Endothelial cell of umbilical vein (primary cell): ENCODE results near the gene DDR2. TPM values are rescaled to one million over a fixed set of nuclear protein-coding genes. Genes with fewer than 3 reads are reported as not detected.

Experiments
- BruUV-seq: library from RNA; stranded (reverse); fragments of 400-500 nt; replicated peaks from 2 replicates; lab custom pipeline; 2021; lab: Mats Ljungman, UMichigan
- CTCF ChIA-PET: fragments of 300-600, 350-600 bp; sonication (Branson Sonifier 250); formaldehyde crosslinking; loops from one replicate; lab custom pipeline; 2021; ENCODE audit warnings: antibody characterized with exemption, inconsistent platforms; lab: Charles Lee
- POLR2A ChIA-PET: fragments of 300-600, 350-600 bp; sonication (Branson Sonifier 250); formaldehyde crosslinking; loops from one replicate; lab custom pipeline; 2021; ENCODE audit warnings: antibody characterized with exemption, inconsistent platforms; lab: Charles Lee
- DNase-seq: peaks from one replicate; pipeline ENCODE4 v3.0.0-alpha.2; 2011; ENCODE audit warnings: low read depth, low spot score
- FAIRE-seq: peaks from 2 replicates; lab custom pipeline; 2011; peaks lifted over from hg19 to GRCh38; lab: Jason Lieb, UNC
- H2AFZ ChIP-seq: 2 replicates; pipeline ENCODE4 v1.6.0; 2012; ENCODE audit warnings: low read depth, low read length, control low read depth, inconsistent platforms
- H3K27ac ChIP-seq: 2 replicates; pipeline ENCODE4 v1.5.1; 2011; ENCODE audit warnings: low read depth, mild to moderate bottlenecking, control low read depth, low read length, moderate library complexity; ENCODE audit not compliant: insufficient read depth
- H3K27me3 ChIP-seq, 2 experiments: 2 replicates each; pipeline versions ENCODE4 v1.6.0 to v1.6.1; 2011; ENCODE audit warnings: low read length in 2 of 2, mixed read lengths in 1 of 2; ENCODE audit not compliant: control insufficient read depth in 2 of 2, insufficient read depth in 2 of 2
- H3K36me3 ChIP-seq, 2 experiments: 2 replicates in 1 of 2; 3 replicates in 1 of 2; pipeline ENCODE4 v1.5.1; 2011; ENCODE audit warnings: low read length in 2 of 2, mild to moderate bottlenecking in 1 of 2, moderate library complexity in 1 of 2; ENCODE audit not compliant: control insufficient read depth in 2 of 2, insufficient read depth in 2 of 2; ENCODE audit errors: extremely low read depth in 1 of 2
- H3K4me1 ChIP-seq: 3 replicates; pipeline ENCODE4 v1.5.1; 2011; ENCODE audit warnings: mild to moderate bottlenecking, low read length; ENCODE audit not compliant: control insufficient read depth, insufficient read depth; ENCODE audit errors: extremely low read depth
- H3K4me2 ChIP-seq: 2 replicates; pipeline ENCODE4 v1.6.1; 2011; ENCODE audit warnings: low read length, control low read depth, mixed read lengths; ENCODE audit not compliant: insufficient read depth
- H3K4me3 ChIP-seq, 3 experiments: fragments of 200-600 bp in 1 of 3; sonication (generic), shearing (Covaris generic) in 1 of 3; replicated peaks in 1 of 3; 2 replicates each; pipeline ENCODE4 v1.5.1; 2011 to 2016; ENCODE audit warnings: control low read depth in 3 of 3, low read length in 3 of 3, mild to moderate bottlenecking in 2 of 3, inconsistent platforms in 1 of 3, low read depth in 1 of 3, moderate library complexity in 1 of 3; ENCODE audit not compliant: insufficient read depth in 1 of 3
- H3K79me2 ChIP-seq: 2 replicates; pipeline ENCODE4 v1.6.0; 2012; ENCODE audit warnings: low read length, inconsistent platforms; ENCODE audit not compliant: control insufficient read depth, insufficient read depth
- H3K9ac ChIP-seq: replicated peaks from 2 replicates; pipeline ENCODE3; 2011; ENCODE audit warnings: low read length, control low read depth; ENCODE audit not compliant: insufficient read depth; ENCODE audit errors: extremely low read depth
- H3K9me1 ChIP-seq: replicated peaks from 3 replicates; pipeline ENCODE4 v1.6.0; 2011; ENCODE audit warnings: mild to moderate bottlenecking, low read length; ENCODE audit not compliant: control insufficient read depth, insufficient read depth; ENCODE audit errors: extremely low read depth
- H3K9me3 ChIP-seq: replicated peaks from 2 replicates; pipeline ENCODE4 v1.5.1; 2012; ENCODE audit warnings: low read length, inconsistent platforms; ENCODE audit not compliant: control insufficient read depth, insufficient read depth
- H4K20me1 ChIP-seq: replicated peaks from 2 replicates; pipeline ENCODE3; 2011; ENCODE audit warnings: mild to moderate bottlenecking, low read length; ENCODE audit not compliant: control insufficient read depth, insufficient read depth; ENCODE audit errors: extremely low read depth
- CTCF ChIP-seq, 2 donors: IDR thresholded peaks; 1 replicate in 1 of 2; 2 replicates in 1 of 2; pipeline ENCODE4 v1.5.1; 2011; ENCODE audit warnings: low read length in 2 of 2, mild to moderate bottlenecking in 2 of 2, moderate library complexity in 2 of 2, control low read depth in 1 of 2, inconsistent platforms in 1 of 2, low read depth in 1 of 2; ENCODE audit not compliant: insufficient read depth in 1 of 2; ENCODE audit errors: extremely low read depth in 1 of 2
- EZH2 ChIP-seq: IDR thresholded peaks from 2 replicates; pipeline ENCODE4 v1.6.1; 2012; ENCODE audit warnings: borderline replicate concordance, low read depth, mild to moderate bottlenecking, moderate library complexity, low read length, inconsistent platforms; ENCODE audit not compliant: severe bottlenecking
- FOS ChIP-seq: IDR thresholded peaks from 2 replicates; pipeline ENCODE4 v1.6.1; 2011; ENCODE audit warnings: mild to moderate bottlenecking, low read length, moderate library complexity, borderline replicate concordance; ENCODE audit not compliant: insufficient read depth
- GATA2 ChIP-seq: IDR thresholded peaks from 2 replicates; pipeline ENCODE4 v1.7.0; 2011; ENCODE audit warnings: low read depth, mild to moderate bottlenecking, moderate library complexity, mixed read lengths, low read length; ENCODE audit not compliant: insufficient read length, insufficient read depth
- JUN ChIP-seq: IDR thresholded peaks from 2 replicates; pipeline ENCODE4 v1.6.1; 2011; ENCODE audit warnings: borderline replicate concordance, low read depth; ENCODE audit not compliant: insufficient read length, insufficient read depth
- MAX ChIP-seq: IDR thresholded peaks from 2 replicates; pipeline ENCODE4 v1.6.1; 2011; ENCODE audit not compliant: insufficient read depth, insufficient read length
- MYC ChIP-seq: IDR thresholded peaks from one replicate; pipeline ENCODE4 v1.6.1; 2011; ENCODE audit warnings: mild to moderate bottlenecking, low read depth, low read length
- POLR2A ChIP-seq: IDR thresholded peaks from 2 replicates; pipeline ENCODE4 v1.6.1; 2012; ENCODE audit warnings: low read depth, mild to moderate bottlenecking, control low read depth, low read length
- POLR2AphosphoS5 ChIP-seq: IDR thresholded peaks from 2 replicates; pipeline ENCODE4 v1.6.1; 2012; ENCODE audit warnings: low read depth, mild to moderate bottlenecking, control low read depth, low read length, moderate library complexity; ENCODE audit not compliant: insufficient read depth
- dilution Hi-C: fragments of 300-500 bp; cut with MboI; formaldehyde crosslinking; loops from one replicate; pipeline ENCODE4 v1.15.0; 2019; ENCODE audit warnings: low sequenced_read_pairs; ENCODE audit not compliant: extremely low pct_ligation_motif_present
- intact Hi-C: fragments of 100-400 bp; cut with micrococcal nuclease; formaldehyde crosslinking; loops from one replicate; pipeline ENCODE4 v1.10.0; 2022
- polyA plus RNA-seq, 4 experiments: library from polyadenylated mRNA; depleted of rRNA in 3 of 4; stranded (reverse) in 3 of 4; unstranded in 1 of 4; fragments of >200 nt; gene quantifications; 2 replicates each; pipeline versions ENCODE4 v1.2.1 to v1.2.3, GENCODE V29; 2011 to 2012; ENCODE audit warnings: missing spikeins in 1 of 4
- total RNA-seq: library from RNA; stranded (reverse); gene quantifications from 2 replicates; pipeline ENCODE4 v1.2.3, GENCODE V29; 2021

The DDR2 gene
- total and polyA plus RNA-seq, 2 donors (not counting 3 experiments of a cell fraction or from before 2014, with no cell fraction given): 27.8 to 30.8 TPM

- dilution Hi-C loops (no loop called here), intact Hi-C loops (no loop called here)
- ChIA-PET CTCF (interaction anchor here (1.1 to 2.8 kb wide), 6 partner anchors 8 to 87 kb away, joined by 3 to 9 read pairs (median 4); no protein-coding TSS in a partner anchor), POLR2A (no interaction called here)
- Histone ChIP-seq H3K9me1 (no peaks in the 10 kb centered on the region), H3K27ac (no peak overlapping the region), H4K20me1 (no peaks in the 10 kb centered on the region), H3K79me2 (peaks cover 2% of the 10 kb centered on the region), H3K4me3 (no peak overlapping the region), H2AFZ (no peak overlapping the region), H3K4me1 (peaks cover 7% of the 10 kb centered on the region), H3K9me3 (no peaks in the 10 kb centered on the region), H3K9ac (no peak overlapping the region), H3K36me3 (peaks cover 0 to 2% of the 10 kb centered on the region in 2 experiments), H3K4me2 (no peak overlapping the region), H3K27me3 (no peaks in the 10 kb centered on the region)
- DNase-seq (no peak), FAIRE-seq (no peak)
- TF ChIP-seq FOS (no peak), CTCF (IDR thresholded peaks at IDR 0.05; ENCODE audit: extremely low read depth in 1 of 2, insufficient read depth in 1 of 2, low read depth in 1 of 2, low read length in 2 of 2) (no peak), POLR2AphosphoS5 (no peak), JUN (no peak), POLR2A (no peak), MAX (no peak), GATA2 (no peak), EZH2 (no peak), MYC (no peak)
- no TSS peak for BruUV-seq
Measured at GRCh38 chr1:162701286-162701685, 69.0 kb downstream of the DDR2 start.
